CD4-positive, alpha-beta T cell treated with Interleukin-10 for 1 hour (primary cell): ENCODE results near the gene GPRASP3.
"Not testable (repeated sequence)": the region's sequence is repeated elsewhere in the genome, so short reads cannot be mapped to it uniquely, and the experiment has no call there.

Experiments used
- DNase-seq: peaks from one replicate; pipeline ENCODE4 v3.0.0-alpha.2; 2020

Gene GPRASP3, protein sequence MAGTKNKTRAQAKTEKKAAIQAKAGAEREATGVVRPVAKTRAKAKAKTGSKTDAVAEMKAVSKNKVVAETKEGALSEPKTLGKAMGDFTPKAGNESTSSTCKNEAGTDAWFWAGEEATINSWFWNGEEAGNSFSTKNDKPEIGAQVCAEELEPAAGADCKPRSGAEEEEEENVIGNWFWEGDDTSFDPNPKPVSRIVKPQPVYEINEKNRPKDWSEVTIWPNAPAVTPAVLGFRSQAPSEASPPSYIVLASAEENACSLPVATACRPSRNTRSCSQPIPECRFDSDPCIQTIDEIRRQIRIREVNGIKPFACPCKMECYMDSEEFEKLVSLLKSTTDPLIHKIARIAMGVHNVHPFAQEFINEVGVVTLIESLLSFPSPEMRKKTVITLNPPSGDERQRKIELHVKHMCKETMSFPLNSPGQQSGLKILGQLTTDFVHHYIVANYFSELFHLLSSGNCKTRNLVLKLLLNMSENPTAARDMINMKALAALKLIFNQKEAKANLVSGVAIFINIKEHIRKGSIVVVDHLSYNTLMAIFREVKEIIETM

DNA sequence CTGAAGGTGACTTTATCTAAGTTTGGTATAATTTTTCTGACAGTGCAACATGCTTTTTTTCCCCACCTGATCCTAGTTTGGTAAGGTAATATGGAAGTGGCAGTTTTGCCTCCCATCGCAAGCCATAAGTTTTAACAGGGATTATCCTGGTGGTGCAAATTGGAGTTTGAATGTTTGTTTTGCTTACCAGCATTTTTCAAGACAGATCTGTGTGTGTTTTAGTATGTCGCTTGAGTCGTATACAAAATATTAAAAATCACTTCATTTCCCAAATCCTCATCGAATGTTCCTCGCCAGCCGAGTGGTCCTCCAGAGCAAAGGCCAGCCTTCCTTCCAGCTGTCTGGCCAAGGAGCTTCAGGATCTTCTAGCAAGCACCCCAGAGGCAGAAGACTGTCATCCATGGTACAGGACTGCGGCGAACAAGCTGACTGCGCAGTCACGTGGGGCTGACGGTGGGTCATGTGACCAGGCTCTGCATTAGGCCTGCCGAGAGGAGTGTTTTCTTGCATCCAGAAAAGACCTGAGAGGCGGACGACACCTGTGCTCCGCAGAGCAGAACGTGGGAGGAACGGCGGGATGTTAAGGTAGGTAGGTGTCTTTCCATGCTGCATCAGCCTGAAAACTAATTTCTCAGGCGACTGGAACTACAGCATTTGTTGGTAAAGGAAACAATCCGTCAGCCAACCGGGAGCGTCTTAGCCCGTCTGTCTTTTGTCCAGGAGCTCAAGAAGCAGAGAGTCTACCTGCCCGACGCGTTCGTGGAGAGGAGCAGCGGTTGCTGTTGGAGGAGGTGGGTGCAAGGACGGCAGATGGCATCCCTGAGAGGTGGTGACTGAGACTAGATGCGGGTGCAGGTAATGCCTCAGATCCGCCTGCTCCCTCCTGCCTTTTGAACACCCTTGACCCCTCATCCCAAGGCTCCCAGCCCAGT is at the start of gene GPRASP3:
Gene GPRASP3 (plus strand): TSS at position 507 of the 932 bp plus-strand sequence. CDS start 28,253 bp downstream, outside the sequence.
- peak; percentile 69 for DNase-seq

DNA sequence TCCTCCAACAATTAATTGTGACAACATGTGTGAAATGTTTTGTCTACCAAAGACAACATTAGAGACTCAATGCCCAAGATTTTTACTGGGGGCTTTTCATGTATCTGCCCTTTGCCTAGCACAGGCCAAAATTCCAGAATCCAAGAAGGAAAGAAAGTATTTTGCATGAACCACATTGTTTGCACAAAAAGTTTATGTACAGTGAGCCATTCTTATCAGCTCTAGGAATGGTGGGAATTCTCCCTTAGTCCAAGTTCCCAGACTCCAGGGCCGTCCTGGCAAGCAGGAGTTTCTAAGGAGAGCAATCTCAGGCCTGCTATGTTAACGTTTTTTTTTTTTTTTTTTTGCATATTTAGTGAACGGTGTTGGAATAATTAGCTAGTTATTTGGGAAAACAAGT is 47.7 kb upstream of the GPRASP3 start:
- DNase-seq = no peak

DNA sequence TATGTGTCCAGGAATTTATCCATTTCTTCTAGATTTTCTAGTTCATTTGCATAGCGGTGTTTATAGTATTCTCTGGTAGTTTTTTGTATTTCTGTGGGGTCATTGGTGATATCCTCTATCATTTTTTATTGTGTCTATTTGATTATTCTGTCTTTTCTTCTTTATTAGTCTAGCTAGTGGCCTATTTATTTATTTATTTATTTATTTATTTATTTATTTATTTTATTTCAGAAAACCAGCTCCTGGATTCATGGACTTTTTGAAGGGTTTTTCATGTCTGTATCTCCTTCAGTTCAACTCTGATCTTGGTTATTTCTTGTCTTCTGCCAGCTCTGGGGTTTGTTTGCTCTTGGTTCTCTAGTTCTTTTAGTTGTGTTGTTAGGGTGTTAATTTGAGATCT is 43.1 kb upstream of the GPRASP3 start:
- not testable (repeated sequence) for DNase-seq

DNA sequence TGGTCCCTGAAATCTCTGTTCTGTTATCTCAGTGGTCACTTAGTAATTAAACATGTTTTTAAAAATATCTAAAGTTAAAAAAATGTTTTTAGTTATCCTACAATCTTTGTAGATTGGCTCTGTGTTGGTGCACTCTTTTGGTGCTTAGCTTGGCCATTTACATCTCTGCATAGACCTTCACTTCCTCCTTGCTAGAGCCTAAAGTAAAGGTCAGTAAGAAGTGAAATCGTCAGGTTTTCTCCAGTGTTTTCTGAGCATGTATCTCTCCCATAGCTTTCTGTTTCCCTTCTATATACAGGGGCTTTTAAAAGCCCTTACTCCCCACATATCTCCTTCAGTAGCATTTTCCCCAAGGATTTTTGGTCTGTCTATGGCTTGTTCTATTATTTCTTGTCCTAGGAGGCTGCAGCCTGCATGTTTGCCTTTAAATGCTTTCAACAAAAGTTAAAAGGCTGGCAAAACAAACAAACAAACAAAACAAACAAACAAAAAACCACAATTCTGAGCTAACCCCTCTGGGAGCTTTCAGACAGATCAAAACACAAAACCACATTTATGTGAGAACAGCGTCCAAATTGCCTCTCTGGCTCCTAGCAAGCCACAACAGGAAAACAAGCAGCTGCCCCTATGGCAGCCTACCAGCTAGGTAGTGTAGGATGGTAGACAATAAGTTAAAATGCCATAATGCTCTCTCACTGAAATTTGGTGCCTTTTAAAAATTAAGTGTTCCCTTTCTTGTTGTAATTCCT is 35.6 kb upstream of the GPRASP3 start:
- DNase-seq = no peak

DNA sequence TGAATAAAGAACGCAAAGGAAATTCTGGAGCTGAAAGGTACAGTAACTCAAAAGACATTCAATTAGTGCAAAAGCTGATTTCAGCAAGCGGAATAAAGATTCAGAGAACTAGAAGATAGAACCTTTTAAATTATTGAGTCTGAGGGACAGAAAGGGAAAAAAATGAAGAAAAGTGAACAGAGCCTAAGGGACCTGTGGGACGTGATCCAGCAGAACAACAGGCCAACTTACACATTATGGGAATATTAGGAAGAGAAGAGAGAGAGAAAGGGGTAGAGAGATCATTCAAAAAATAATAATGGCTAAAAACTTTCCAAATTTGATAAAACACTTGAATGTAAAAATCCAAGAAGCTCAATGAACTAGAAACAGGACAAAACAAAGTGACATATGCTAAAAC is 25.8 kb upstream of the GPRASP3 start:
- DNase-seq = no peak

DNA sequence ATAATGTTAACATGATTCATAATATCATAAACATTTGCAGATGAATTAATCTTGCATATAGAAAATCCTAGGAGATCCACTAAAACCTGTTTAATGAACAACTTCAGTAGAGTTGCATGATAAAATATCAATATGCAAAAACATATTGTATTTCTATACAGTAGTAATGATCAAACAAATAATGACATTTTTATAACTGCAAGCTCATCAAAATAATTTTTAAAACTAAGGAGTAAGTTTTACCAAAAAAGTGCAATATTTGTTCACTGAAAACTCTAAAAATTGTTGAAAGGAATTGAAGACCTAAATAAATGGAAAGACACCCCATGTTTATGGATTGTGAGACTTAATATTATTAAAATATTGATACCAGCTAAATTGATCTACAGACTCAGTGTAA is 24.2 kb upstream of the GPRASP3 start:
- DNase-seq = no peak

DNA sequence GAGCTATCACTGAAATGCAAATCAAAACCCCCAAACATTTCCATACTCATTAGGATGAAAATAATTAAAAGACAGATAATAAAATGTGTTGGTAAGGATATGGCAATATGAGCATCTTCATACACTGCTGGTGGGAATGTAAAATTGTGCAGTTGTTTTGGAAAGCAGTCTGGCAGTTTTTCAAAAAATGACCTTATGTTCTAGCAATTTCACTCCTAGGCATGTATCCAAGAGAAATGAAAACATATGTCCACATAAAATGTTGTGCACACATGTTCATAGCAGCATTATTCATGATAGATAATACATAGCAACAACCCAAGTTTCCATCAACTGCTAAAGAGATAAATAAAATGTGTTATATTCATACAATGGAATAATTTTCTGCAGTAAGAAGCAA is 23.0 kb upstream of the GPRASP3 start:
- no peak for DNase-seq

DNA sequence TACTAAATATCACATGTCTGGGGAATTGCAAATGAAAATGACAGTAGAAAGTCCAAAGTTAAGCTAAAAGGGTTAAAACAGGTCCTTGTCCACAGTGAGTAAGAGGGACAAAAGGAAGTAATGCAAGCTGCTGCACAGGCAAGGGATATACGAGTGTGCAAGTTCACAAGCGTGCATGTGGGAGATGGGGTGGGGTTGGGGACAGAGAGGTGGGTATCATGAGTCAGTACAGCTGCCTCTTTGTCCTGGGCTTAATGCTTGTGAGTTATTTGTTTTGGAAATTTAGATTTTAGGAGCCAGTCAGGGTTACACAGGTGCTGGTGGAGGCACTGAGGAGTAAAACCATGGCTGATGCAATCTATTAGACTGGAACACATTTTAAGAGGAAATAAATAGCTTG is 11.6 kb upstream of the GPRASP3 start:
- DNase-seq = no peak

DNA sequence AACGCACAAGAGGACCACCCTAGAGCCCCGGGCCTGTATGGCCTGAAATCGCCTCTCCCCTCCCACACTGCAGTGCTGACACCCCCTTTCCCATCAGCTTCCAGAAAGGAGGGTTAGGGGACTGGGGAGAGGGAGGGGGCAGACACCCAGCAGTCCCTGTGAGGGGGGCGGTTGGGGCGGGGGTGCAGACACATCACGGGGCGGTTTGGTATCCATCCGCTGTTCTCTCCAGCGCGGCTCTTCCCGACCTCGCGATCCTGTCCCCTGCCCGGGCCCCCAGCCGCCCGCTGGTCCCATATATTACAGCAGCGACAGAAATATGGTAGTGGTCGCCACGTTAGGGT is 8.7 kb upstream of the GPRASP3 start:
- DNase-seq = no peak

DNA sequence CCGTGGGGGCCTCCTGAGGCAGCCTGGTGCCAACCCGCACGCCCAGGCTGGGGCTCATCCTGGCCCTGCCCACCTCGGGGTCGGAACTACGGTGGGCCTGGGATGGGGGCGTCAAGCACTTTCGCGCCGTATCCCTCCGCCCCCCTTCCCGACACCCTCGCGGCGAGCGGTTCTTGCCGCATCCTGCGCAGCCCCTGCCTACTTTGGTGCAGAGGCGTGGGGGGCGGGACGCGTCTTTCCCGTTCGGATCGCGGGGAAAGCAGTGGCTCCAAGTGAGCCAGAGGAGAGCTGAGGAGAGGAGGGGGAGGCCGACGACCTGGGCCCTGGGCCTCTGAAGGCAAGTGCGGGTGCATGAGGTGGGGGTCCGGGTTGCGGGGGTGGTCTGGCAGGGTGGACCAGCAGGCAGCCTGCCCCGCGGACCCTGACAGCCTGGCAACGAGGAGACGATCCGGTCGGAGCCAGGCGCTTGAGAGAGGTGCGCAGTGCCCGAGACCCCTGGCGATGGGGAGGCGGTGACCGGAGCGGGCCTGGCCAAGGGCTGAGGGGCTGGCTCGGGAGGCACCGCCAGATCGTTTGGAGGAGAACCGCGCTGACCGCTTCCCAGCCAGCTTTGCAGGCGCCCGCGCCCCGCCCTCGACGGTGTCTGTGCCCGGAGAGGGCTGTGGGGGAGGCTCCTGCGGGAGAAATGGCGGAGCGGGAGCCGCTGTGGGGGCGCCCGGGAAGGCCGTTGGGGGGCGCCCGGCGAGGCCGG is 8.2 kb upstream of the GPRASP3 start, which contains the start of gene GPRASP2:
Gene GPRASP2 (plus strand): TSS at position 233 of the 751 bp plus-strand sequence. CDS start 2,422 bp downstream, outside the sequence.
- peak; percentile 6 for DNase-seq

DNA sequence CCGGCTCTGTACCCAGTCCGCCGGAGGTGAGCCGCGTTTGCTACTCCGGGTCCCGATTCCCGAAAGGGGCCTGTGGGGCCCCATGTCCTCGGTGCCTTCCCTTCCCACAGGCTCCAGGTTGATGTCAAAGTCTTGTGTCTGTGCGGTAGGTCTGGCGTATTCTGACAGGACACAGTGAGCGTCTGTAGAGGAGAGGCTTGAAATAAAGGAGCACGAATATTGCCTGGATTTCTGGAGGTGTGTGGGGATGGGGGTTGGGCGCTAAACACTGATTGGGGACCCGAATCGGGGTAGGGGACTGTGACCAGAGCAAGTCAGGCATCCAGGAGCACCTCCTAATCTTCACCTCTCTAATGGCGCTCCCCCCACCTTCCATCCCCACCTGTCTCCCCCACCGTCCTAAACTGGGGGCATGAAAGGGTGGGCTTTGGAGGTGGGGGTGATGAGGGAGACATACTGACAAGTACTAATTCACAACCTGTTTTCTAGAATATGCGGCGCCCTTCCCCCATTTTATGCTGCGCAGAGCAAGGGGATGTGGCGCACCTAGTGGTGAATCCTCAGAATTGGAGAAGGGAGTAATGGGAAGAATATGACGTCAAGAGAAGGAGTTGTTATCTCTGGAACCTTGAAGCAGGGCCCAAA is 7.4 kb upstream of the GPRASP3 start:
- peak; percentile 9 for DNase-seq

DNA sequence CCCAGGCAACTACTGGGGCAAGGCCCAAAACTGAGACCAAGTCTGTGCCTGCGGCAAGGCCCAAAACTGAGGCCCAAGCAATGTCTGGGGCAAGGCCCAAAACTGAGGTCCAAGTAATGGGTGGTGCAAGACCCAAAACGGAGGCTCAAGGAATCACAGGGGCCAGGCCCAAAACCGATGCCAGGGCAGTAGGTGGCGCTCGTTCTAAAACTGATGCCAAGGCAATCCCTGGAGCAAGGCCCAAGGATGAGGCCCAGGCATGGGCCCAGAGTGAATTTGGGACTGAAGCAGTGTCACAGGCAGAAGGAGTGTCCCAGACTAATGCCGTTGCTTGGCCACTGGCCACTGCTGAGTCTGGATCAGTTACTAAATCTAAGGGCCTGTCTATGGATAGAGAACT is 5.5 kb upstream of the GPRASP3 start:
- no peak for DNase-seq

DNA sequence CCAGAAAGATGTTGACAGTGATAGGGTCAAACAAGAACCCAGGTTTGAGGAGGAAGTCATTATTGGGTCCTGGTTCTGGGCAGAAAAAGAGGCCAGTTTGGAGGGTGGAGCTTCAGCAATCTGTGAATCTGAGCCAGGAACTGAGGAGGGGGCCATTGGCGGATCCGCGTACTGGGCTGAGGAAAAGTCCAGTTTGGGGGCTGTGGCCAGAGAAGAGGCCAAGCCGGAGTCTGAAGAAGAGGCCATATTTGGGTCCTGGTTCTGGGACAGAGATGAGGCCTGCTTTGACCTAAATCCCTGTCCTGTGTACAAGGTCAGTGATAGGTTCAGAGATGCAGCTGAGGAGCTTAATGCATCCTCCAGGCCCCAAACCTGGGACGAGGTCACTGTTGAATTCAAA is 4.6 kb upstream of the GPRASP3 start:
- DNase-seq = no peak

DNA sequence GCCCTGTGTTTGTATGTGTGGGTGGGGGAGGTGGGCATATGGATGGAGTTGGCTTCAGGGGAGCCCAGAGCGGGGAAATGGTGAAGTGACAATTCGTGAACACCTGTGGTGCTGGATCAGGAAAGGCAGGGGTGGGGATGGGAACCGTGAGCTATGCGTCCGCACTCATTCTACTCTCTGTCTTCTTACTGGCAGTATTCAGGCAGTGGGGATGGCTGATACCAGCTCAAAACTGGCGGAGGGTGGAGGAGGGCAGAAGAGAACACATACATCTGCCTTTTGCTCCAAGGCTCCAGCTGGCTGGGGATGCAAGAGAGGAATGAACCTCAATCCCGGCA is 595 bp downstream of the GPRASP3 start:
- DNase-seq = not testable (repeated sequence)

DNA sequence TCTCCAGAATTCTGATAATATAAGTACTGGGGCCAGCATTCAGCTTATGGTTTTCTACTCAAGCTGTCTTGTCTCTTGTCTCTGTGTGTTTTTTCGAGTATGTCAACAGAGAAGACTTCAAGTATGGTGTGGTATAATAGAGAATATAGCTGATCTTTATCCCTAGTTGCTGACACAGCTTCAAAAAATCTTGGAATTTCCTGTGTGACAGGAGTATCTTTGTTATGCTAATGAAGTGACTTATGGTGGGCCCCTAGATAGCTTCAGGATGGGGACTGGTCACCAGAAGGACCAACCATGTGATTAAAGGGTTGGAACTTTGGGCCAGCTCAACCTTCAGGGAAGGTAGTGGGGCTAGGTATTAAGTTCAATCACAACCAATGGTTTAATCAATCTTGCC is 2.9 kb downstream of the GPRASP3 start:
- no peak for DNase-seq

DNA sequence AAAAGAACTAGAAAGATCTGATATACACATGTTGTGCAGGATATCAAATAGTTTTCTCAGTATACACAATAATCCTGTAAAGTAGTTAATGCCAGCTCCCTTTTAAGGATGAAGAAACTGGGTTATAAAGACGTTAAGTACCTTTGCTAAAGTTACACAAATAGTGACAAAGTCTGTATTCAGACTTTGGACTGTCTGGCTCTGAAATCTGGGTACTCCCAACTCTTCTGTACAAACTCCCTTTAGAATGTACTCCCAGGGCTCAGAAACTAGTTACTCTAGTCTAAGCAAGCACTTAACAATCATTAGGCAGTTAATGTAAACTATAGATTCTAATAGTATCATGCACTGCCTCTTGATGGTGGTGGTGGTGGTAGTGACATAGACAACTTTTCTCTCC is 7.2 kb downstream of the GPRASP3 start:
- no peak for DNase-seq

DNA sequence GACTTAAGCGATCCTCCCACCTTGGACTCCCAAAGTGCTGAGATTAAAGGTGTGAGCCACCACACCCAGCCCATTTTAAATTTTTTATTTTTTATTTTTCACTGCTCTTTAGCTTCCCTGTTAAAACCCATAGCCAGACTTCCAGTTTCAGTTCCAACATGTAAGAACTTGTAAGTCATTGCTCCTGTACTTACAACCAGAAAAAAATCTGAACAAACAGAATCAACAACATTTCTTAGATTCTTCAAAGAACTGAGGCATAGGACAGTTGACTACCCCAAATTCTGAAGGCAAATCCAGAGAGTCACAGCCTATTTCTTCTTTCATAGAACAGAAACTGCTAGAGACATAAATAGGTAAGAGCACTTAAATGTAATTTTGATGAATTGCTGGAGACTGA is 8.1 kb downstream of the GPRASP3 start:
- DNase-seq = no peak

DNA sequence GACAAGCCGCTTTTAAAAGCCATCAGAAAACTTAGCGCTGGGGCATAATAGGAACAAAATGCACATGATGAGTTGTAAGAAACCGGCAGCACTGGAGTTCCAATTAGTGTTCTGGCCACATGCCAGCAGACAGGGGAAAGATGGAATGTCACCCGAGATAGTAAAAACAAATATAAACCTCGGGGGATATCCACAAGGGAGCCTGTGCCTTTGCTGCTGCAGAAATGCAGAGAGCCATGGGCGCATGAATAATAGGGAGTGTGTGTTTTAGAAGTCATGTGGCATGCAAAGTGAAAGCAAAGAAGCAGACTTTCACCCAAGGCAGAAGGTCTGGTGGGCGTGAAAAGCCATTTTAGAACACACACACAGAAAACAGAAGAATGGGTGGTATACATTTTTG is 19.1 kb downstream of the GPRASP3 start:
- DNase-seq = no peak

DNA sequence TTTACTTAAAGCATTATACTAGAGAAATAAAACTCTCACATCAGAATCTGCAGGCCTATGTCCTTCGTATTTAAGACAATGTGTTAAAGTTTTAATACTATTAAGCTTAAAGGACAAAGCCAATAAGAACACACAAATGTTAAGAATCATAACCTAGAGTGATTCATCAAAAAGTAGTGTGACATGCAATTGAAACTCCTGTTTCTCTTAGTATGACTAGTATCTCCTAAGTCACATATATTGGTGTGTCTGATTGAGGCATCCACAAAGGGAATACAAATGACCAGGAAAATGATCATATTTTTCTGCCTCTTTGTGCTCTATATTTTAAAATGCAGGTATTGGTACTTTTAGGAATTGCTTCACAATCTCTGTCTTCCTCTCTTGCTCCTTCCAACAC is 23.8 kb downstream of the GPRASP3 start:
- DNase-seq = no peak

DNA sequence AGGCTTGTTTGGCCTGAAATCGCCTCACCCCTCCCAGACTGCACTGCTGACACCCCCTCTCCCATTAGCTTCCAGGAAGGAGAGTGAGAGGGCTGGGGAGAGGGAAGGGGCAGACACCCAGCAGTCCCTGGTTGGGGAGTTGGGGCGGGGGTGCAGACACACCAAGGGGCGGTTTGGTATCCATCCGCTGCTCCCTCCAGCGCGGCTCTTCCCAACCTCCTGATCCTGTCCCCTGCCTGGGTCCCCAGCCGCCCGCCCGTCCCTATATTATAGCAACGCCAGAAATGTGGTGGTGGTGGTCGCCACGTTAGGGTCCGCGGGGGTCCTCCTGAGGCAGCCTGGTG is 24.9 kb downstream of the GPRASP3 start:
- no peak for DNase-seq

DNA sequence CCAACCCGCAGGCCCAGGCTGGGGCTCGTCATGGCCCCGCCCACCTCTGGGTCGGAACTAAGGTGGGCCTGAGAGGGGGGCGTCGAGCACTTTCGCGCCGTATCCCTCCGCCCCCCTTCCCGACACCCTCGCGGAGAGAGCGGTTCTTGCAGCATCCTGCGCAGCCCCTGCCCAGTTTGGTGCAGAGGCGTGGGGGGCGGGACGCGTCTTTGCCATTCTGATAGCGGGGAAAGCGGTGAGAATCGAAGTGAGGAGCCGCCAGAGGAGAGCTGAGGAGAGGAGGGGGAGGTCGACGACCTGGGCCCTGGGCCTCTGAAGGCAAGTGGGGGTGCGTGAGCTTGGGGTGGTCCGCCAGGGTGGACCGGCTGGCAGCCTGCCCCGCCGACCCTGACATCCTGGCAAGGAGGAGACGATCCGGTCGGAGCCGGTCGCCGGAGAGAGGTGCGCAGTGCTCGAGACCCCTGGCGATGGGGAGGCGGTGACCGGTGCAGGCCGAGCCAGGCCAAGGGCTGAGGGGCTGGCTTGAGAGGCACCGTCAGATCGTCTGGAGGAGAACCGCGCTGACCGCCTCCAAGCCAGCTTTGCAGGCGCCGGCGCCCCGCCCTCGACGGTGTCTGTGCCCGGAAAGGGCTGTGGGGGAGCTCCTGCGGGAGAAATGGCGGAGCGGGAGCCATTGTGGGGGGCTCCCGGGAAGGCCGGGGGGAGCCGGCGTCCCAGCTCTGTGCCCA is 25.5 kb downstream of the GPRASP3 start:
- DNase-seq = peak; percentile 1
